Endothelial cell (in vitro differentiated cells): Measurements from ENCODE around the gene ATOH1. TPM values are rescaled to one million over a fixed set of nuclear protein-coding genes. Genes with fewer than 3 reads are reported as not detected.

Source experiments
- DNase-seq: peaks from one replicate; pipeline ENCODE4 v3.0.0; 2021; ENCODE audit warnings: low spot score
- H3K27ac Mint-ChIP-seq: one replicate; pipeline ENCODE4 v1.8.0; 2021; ENCODE audit warnings: mixed read lengths, inconsistent platforms; ENCODE audit not compliant: unreplicated experiment
- H3K27me3 Mint-ChIP-seq: one replicate; pipeline ENCODE4 v1.8.0; 2021; ENCODE audit warnings: mild to moderate bottlenecking, moderate library complexity, mixed read lengths, inconsistent platforms; ENCODE audit not compliant: unreplicated experiment
- H3K36me3 Mint-ChIP-seq: one replicate; pipeline ENCODE4 v1.8.0; 2021; ENCODE audit warnings: mild to moderate bottlenecking, low read depth, mixed read lengths, inconsistent platforms; ENCODE audit not compliant: unreplicated experiment
- H3K4me1 Mint-ChIP-seq: one replicate; pipeline ENCODE4 v1.8.0; 2021; ENCODE audit warnings: mild to moderate bottlenecking, mixed read lengths, inconsistent platforms; ENCODE audit not compliant: unreplicated experiment
- H3K4me3 Mint-ChIP-seq: one replicate; pipeline ENCODE4 v1.8.0; 2021; ENCODE audit warnings: mild to moderate bottlenecking, mixed read lengths, inconsistent platforms; ENCODE audit not compliant: unreplicated experiment
- H3K9me3 Mint-ChIP-seq: one replicate; pipeline ENCODE4 v1.8.0; 2021; ENCODE audit warnings: mixed read lengths, inconsistent platforms; ENCODE audit not compliant: unreplicated experiment
- CTCF ChIP-seq: fragments of 200-600 bp; sonication (generic); IDR thresholded peaks from one replicate; pipeline ENCODE4 v1.5.0; 2021; ENCODE audit warnings: antibody characterized with exemption; ENCODE audit not compliant: unreplicated experiment
- total RNA-seq: library from RNA; stranded (reverse); fragmentation: NEBNext Ultra II Directional; extraction: Animal tissue kit (Norgen Biotek cat#: 25700); gene quantifications from one replicate; pipeline ENCODE4 v1.2.1, GENCODE V29; 2021; ENCODE audit not compliant: unreplicated experiment

Gene ATOH1
- total RNA-seq, 1 donor from 2014 or later, result not detected

DNA sequence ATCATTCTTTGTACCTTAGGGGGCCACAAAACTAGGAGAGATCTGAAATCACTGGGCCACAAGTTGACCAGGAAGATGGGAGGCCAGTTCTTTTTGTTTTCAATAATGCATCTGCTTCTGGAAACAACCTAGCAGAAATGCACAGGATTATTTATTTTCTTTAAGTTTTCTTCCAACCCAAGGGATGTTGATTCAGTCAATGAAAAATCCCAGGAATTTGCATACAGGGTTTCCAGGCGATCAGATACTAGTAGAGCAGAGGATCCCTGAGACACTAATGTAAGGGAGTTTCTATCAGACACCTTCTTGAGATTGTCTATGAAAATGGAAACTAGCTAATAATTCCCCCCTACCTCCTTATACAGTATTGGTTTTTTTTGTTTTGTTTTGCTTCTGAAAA lies 7.4 kb downstream of the ATOH1 start:
- Mint-ChIP-seq H3K27ac (no peak overlapping the region), H3K27me3 (peaks cover 26% of the 10 kb centered on the region), H3K9me3 (no peaks in the 10 kb centered on the region), H3K4me3 (no peak overlapping the region), H3K4me1 (peaks cover 6% of the 10 kb centered on the region), H3K36me3 (peaks cover 4% of the 10 kb centered on the region)
- no peak for TF ChIP-seq CTCF
- DNase-seq, result no peak

DNA sequence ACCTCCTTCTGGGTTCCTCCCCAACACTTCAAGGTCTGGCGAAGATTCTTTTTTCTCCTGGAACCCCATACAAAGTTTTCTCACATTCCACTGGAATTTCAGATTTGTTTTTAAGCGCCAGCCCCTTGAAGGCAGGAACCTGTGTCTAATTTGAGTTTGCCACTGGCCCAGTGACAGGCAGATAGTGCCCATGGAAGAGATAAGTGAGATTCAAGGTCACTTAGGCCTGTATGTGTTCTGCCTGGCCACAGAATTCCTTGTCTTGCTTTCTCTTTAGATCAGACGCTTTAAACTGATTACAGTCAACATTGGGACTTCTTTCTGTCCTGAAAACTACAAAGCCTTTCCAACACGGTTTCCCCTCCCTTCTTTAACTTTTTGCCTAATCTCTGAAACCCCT lies 11.2 kb downstream of the ATOH1 start:
- no peaks in the 10 kb centered on the region for H3K4me1 Mint-ChIP-seq
- no peak overlapping the region for H3K4me3 Mint-ChIP-seq
- peaks cover 7% of the 10 kb centered on the region for H3K27me3 Mint-ChIP-seq
- H3K9me3 Mint-ChIP-seq, result no peaks in the 10 kb centered on the region
- TF ChIP-seq CTCF, result no peak
- no peaks in the 10 kb centered on the region for H3K36me3 Mint-ChIP-seq
- H3K27ac Mint-ChIP-seq, result no peak overlapping the region
- no peak for DNase-seq

- Mint-ChIP-seq H3K36me3 (no peaks in the 10 kb centered on the region), H3K4me1 (no peaks in the 10 kb centered on the region)
- DNase-seq, result no peak
Measured at GRCh38 chr4:93841803-93842345, 13.3 kb downstream of the ATOH1 start.

GRCh38 chr4:93842601-93843252 lies 14.2 kb downstream of the ATOH1 start:
- Mint-ChIP-seq H3K4me1 (no peaks in the 10 kb centered on the region), H3K27me3 (peaks cover 10% of the 10 kb centered on the region), H3K4me3 (no peak overlapping the region), H3K9me3 (no peaks in the 10 kb centered on the region), H3K27ac (no peak overlapping the region), H3K36me3 (no peaks in the 10 kb centered on the region)
- TF ChIP-seq CTCF, result no peak
- DNase-seq, result no peak

More at GRCh38 chr4:93841803-93842345, 13.3 kb downstream of the ATOH1 start:
- peaks cover 10% of the 10 kb centered on the region for H3K27me3 Mint-ChIP-seq
- no peak overlapping the region for H3K27ac Mint-ChIP-seq
- H3K4me3 Mint-ChIP-seq, result no peak overlapping the region
- no peak for TF ChIP-seq CTCF
- no peaks in the 10 kb centered on the region for H3K9me3 Mint-ChIP-seq

GRCh38 chr4:93843772-93844171 lies 15.2 kb downstream of the ATOH1 start:
- no peak for TF ChIP-seq CTCF
- H3K27me3 Mint-ChIP-seq, result peaks cover 10% of the 10 kb centered on the region
- no peak for DNase-seq
- no peaks in the 10 kb centered on the region for H3K36me3 Mint-ChIP-seq
- H3K4me3 Mint-ChIP-seq, result no peak overlapping the region
- no peaks in the 10 kb centered on the region for H3K4me1 Mint-ChIP-seq
- H3K27ac Mint-ChIP-seq, result no peak overlapping the region
- no peaks in the 10 kb centered on the region for H3K9me3 Mint-ChIP-seq
